ENCODE results near the gene PCBP3. TPM values are rescaled to one million over a fixed set of nuclear protein-coding genes. Genes with fewer than 3 reads are reported as not detected.

The PCBP3 gene
- total RNA-seq, 2 donors from 2014 or later: 2.1 to 5.3 TPM

- intact Hi-C loops (cut with DNase I): no loop called here
- H3K4me1 ChIP-seq: no peaks in the 10 kb centered on the region
- H3K27me3 ChIP-seq: no peaks in the 10 kb centered on the region
- TF ChIP-seq, protein P1, sequence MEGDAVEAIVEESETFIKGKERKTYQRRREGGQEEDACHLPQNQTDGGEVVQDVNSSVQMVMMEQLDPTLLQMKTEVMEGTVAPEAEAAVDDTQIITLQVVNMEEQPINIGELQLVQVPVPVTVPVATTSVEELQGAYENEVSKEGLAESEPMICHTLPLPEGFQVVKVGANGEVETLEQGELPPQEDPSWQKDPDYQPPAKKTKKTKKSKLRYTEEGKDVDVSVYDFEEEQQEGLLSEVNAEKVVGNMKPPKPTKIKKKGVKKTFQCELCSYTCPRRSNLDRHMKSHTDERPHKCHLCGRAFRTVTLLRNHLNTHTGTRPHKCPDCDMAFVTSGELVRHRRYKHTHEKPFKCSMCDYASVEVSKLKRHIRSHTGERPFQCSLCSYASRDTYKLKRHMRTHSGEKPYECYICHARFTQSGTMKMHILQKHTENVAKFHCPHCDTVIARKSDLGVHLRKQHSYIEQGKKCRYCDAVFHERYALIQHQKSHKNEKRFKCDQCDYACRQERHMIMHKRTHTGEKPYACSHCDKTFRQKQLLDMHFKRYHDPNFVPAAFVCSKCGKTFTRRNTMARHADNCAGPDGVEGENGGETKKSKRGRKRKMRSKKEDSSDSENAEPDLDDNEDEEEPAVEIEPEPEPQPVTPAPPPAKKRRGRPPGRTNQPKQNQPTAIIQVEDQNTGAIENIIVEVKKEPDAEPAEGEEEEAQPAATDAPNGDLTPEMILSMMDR (IDR thresholded peaks at IDR 0.05): no peak
- no peaks in the 10 kb centered on the region for H3K9me3 ChIP-seq
- H3K36me3 ChIP-seq: no peaks in the 10 kb centered on the region
- no peak overlapping the region for H3K9ac ChIP-seq (ENCODE audit: low read depth in 2 of 2, low read length in 2 of 2)
- no peak for DNase-seq
- no peak overlapping the region for H3K4me3 ChIP-seq
- H3K27ac ChIP-seq: no peak overlapping the region
These were observed 228.2 kb downstream of the PCBP3 start for GRCh38 chr21:45871616-45872236.

- no peaks in the 10 kb centered on the region for H3K4me1 ChIP-seq
- no peaks in the 10 kb centered on the region for H3K36me3 ChIP-seq
- H3K27ac ChIP-seq: no peak overlapping the region
- TF ChIP-seq, protein P1 (IDR thresholded peaks at IDR 0.05): no peak
- intact Hi-C loops (cut with DNase I): no loop called here
- no peaks in the 10 kb centered on the region for H3K27me3 ChIP-seq
- no peaks in the 10 kb centered on the region for H3K9me3 ChIP-seq
- no peak overlapping the region for H3K4me3 ChIP-seq
- no peak overlapping the region for H3K9ac ChIP-seq (ENCODE audit: low read depth in 2 of 2, low read length in 2 of 2)
- no peak for DNase-seq
These were observed 228.9 kb downstream of the PCBP3 start for GRCh38 chr21:45872471-45872870.

- Histone ChIP-seq H3K4me3 (no peak overlapping the region), H3K27ac (no peak overlapping the region), H3K9ac (ENCODE audit: low read depth in 2 of 2, low read length in 2 of 2) (no peak overlapping the region), H3K4me1 (no peaks in the 10 kb centered on the region), H3K36me3 (no peaks in the 10 kb centered on the region), H3K9me3 (no peaks in the 10 kb centered on the region), H3K27me3 (no peaks in the 10 kb centered on the region)
- TF ChIP-seq, protein P1 (IDR thresholded peaks at IDR 0.05): no peak
- intact Hi-C loops (cut with DNase I): no loop called here
- DNase-seq: no peak
These were observed 229.4 kb downstream of the PCBP3 start for GRCh38 chr21:45872902-45873301.

- TF ChIP-seq, protein P1 (IDR thresholded peaks at IDR 0.05): no peak
- Histone ChIP-seq H3K9me3 (no peaks in the 10 kb centered on the region), H3K36me3 (no peaks in the 10 kb centered on the region), H3K27ac (no peak overlapping the region), H3K27me3 (no peaks in the 10 kb centered on the region), H3K9ac (ENCODE audit: low read depth in 2 of 2, low read length in 2 of 2) (no peak overlapping the region), H3K4me1 (no peaks in the 10 kb centered on the region), H3K4me3 (no peak overlapping the region)
- intact Hi-C loops (cut with DNase I): no loop called here
- no peak for DNase-seq
These were observed 229.9 kb downstream of the PCBP3 start for GRCh38 chr21:45873418-45873817.

GRCh38 chr21:45873866-45874265, 230.3 kb downstream of the PCBP3 start:
- H3K27ac ChIP-seq: no peak overlapping the region
- DNase-seq: no peak
- no peak overlapping the region for H3K9ac ChIP-seq (ENCODE audit: low read depth in 2 of 2, low read length in 2 of 2)
- intact Hi-C loops (cut with DNase I): no loop called here
- H3K36me3 ChIP-seq: no peaks in the 10 kb centered on the region
- TF ChIP-seq, protein P1 (IDR thresholded peaks at IDR 0.05): no peak
- H3K27me3 ChIP-seq: no peaks in the 10 kb centered on the region
- no peaks in the 10 kb centered on the region for H3K9me3 ChIP-seq
- H3K4me1 ChIP-seq: no peaks in the 10 kb centered on the region
- H3K4me3 ChIP-seq: no peak overlapping the region
